Measurements from ENCODE around the gene AKAP13.

The AKAP13 gene

GRCh38 chr15:85741021-85741421 is 360.6 kb downstream of the AKAP13 start:
- Histone ChIP-seq H3K9me3 (ENCODE audit: control insufficient read depth, insufficient read depth, low read depth, low read length) (no peaks in the 10 kb centered on the region), H3K4me3 (ENCODE audit: low read depth, low read length) (no peak overlapping the region), H3K4me1 (ENCODE audit: control insufficient read depth, insufficient read depth, low read length) (no peaks in the 10 kb centered on the region), H3K27ac (ENCODE audit: extremely low read depth, low read depth, low read length) (no peak overlapping the region), H3K36me3 (ENCODE audit: control insufficient read depth in 2 of 2, insufficient read depth in 1 of 2, low read length in 2 of 2) (peaks cover 29 to 67% of the 10 kb centered on the region in 2 experiments)
- TF ChIP-seq ZNF449 (tag by site-specific recombination; IDR thresholded peaks at IDR 0.05) (peak; percentile 48; the same call in 1 of the 2 replicates), ZNF621 (tag by site-specific recombination; IDR thresholded peaks at IDR 0.05) (no peak), ZNF549 (tag by site-specific recombination; IDR thresholded peaks at IDR 0.05) (no peak)
- POLR2A ChIA-PET: interaction anchor here (0.6 kb wide), 1 partner anchor 42 kb away, joined by 4 read pairs; no protein-coding TSS in a partner anchor
- CTCF ChIA-PET: interaction anchor here (0.8 to 0.9 kb wide), 2 partner anchors 99 to 117 kb away, joined by 3 to 6 read pairs; no protein-coding TSS in a partner anchor

GRCh38 chr15:85741662-85742061 is 361.3 kb downstream of the AKAP13 start:
- peaks cover 23 to 66% of the 10 kb centered on the region in 2 experiments for H3K36me3 ChIP-seq (ENCODE audit: control insufficient read depth in 2 of 2, insufficient read depth in 1 of 2, low read length in 2 of 2)

GRCh38 chr15:85742186-85742821 is 361.9 kb downstream of the AKAP13 start:
- TF ChIP-seq ZIC2 (tag by site-specific recombination; IDR thresholded peaks at IDR 0.05) (peak; percentile 51), PRDM10 (tag by site-specific recombination; IDR thresholded peaks at IDR 0.05) (0 out of 2 replicates have a peak, but pooled peaks have one; percentile 30), ZBTB49 (tag by site-specific recombination; IDR thresholded peaks at IDR 0.05; ENCODE audit: low read depth) (no peak)
- peaks cover 21 to 68% of the 10 kb centered on the region in 2 experiments for H3K36me3 ChIP-seq (ENCODE audit: control insufficient read depth in 2 of 2, insufficient read depth in 1 of 2, low read length in 2 of 2)
- no peaks in the 10 kb centered on the region for H3K4me1 ChIP-seq (ENCODE audit: control insufficient read depth, insufficient read depth, low read length)
- no peak overlapping the region for H3K4me3 ChIP-seq (ENCODE audit: low read depth, low read length)
- no peak overlapping the region for H3K27ac ChIP-seq (ENCODE audit: extremely low read depth, low read depth, low read length)
- ChIA-PET CTCF (interaction anchor here (0.6 to 2.0 kb wide), 6 partner anchors 10 to 446 kb away, joined by 3 to 5 read pairs (median 4); no protein-coding TSS in a partner anchor), POLR2A (no interaction called here)
- H3K9me3 ChIP-seq (ENCODE audit: control insufficient read depth, insufficient read depth, low read depth, low read length): no peaks in the 10 kb centered on the region

More at GRCh38 chr15:85741662-85742061, 361.3 kb downstream of the AKAP13 start:
- H3K9me3 ChIP-seq (ENCODE audit: control insufficient read depth, insufficient read depth, low read depth, low read length): no peaks in the 10 kb centered on the region
- CTCF ChIA-PET: interaction anchor here (0.6 to 2.0 kb wide), 5 partner anchors 12 to 99 kb away, joined by 3 to 6 read pairs (median 4); no protein-coding TSS in a partner anchor
- H3K4me3 ChIP-seq (ENCODE audit: low read depth, low read length): no peak overlapping the region
- POLR2A ChIA-PET: interaction anchor here (0.6 kb wide), 1 partner anchor 41 kb away, joined by 4 read pairs; no protein-coding TSS in a partner anchor
- H3K27ac ChIP-seq (ENCODE audit: extremely low read depth, low read depth, low read length): no peak overlapping the region
- H3K4me1 ChIP-seq (ENCODE audit: control insufficient read depth, insufficient read depth, low read length): no peaks in the 10 kb centered on the region
- TF ChIP-seq ZNF341 (tag by site-specific recombination; IDR thresholded peaks at IDR 0.05; ENCODE audit: low read depth) (no peak), ZNF37A (tag by site-specific recombination; IDR thresholded peaks at IDR 0.05) (no peak), ZNF366 (tag by site-specific recombination; conservative IDR thresholded peaks at IDR 0.05) (no peak)

Measured in HEK293 (cell line).